G401 (cell line): ENCODE measurements around the gene NFATC2. TPM values are rescaled to one million over a fixed set of nuclear protein-coding genes. Genes with fewer than 3 reads are reported as not detected.

ENCODE experiments used
- DNase-seq: peaks from one replicate; pipeline ENCODE4 v3.0.0-alpha.2; 2015; ENCODE audit warnings: low spot score
- in situ Hi-C: cut with HindIII; loops from 2 replicates; pipeline ENCODE4 v1.10.0; 2016; ENCODE audit warnings: low sequenced_read_pairs, mixed read lengths
- total RNA-seq: library from RNA; depleted of rRNA; stranded (reverse); fragments of >200 nt; shearing (Covaris generic); gene quantifications from 2 replicates; pipeline ENCODE4 v1.2.3, GENCODE V29; 2014

NFATC2 gene
- total RNA-seq, 1 experiment from 2014 or later: 0.95 TPM

GRCh38 chr20:51379601-51380341 lies 162.7 kb downstream of the NFATC2 start:
- in situ Hi-C loops: loop anchor here (25.0 kb wide), 1 partner anchor 208 kb away; no protein-coding TSS in a partner anchor
- no peak for DNase-seq

GRCh38 chr20:51378171-51378928 lies 164.2 kb downstream of the NFATC2 start:
- in situ Hi-C loops: loop anchor here (25.0 kb wide), 1 partner anchor 209 kb away; no protein-coding TSS in a partner anchor
- DNase-seq: no peak

- no peak for DNase-seq
- in situ Hi-C loops: loop anchor here (25.0 kb wide), 1 partner anchor 210 kb away; no protein-coding TSS in a partner anchor
Observed at GRCh38 chr20:51377132-51377531, 165.4 kb downstream of the NFATC2 start.

- in situ Hi-C loops: loop anchor here (25.0 kb wide), 1 partner anchor 211 kb away; no protein-coding TSS in a partner anchor
- no peak for DNase-seq
Observed at GRCh38 chr20:51376111-51376510, 166.4 kb downstream of the NFATC2 start.

GRCh38 chr20:51375561-51375960 lies 167.0 kb downstream of the NFATC2 start:
- in situ Hi-C loops: loop anchor here (25.0 kb wide), 1 partner anchor 212 kb away; no protein-coding TSS in a partner anchor
- DNase-seq: no peak

- DNase-seq: no peak
- in situ Hi-C loops: loop anchor here (25.0 kb wide), 1 partner anchor 212 kb away; no protein-coding TSS in a partner anchor
Observed at GRCh38 chr20:51374961-51375360, 167.6 kb downstream of the NFATC2 start.

- no peak for DNase-seq
- in situ Hi-C loops: no loop called here
Observed at GRCh38 chr20:51374456-51374830, 168.1 kb downstream of the NFATC2 start.

GRCh38 chr20:51373713-51374455 lies 168.6 kb downstream of the NFATC2 start:
- in situ Hi-C loops: no loop called here
- peak; percentile 75 for DNase-seq

GRCh38 chr20:51372966-51373365 lies 169.6 kb downstream of the NFATC2 start:
- in situ Hi-C loops: no loop called here
- DNase-seq: no peak

- in situ Hi-C loops: no loop called here
- peak; percentile 84 for DNase-seq
Observed at GRCh38 chr20:51372176-51372803, 170.2 kb downstream of the NFATC2 start.

- no peak for DNase-seq
- in situ Hi-C loops: no loop called here
Observed at GRCh38 chr20:51371720-51372119, 170.8 kb downstream of the NFATC2 start.

- DNase-seq: no peak
- in situ Hi-C loops: no loop called here
Observed at GRCh38 chr20:51369503-51369902, 173.0 kb downstream of the NFATC2 start.

GRCh38 chr20:51368461-51369211 lies 173.9 kb downstream of the NFATC2 start:
- DNase-seq: no peak
- in situ Hi-C loops: no loop called here

GRCh38 chr20:51366155-51366886 lies 176.2 kb downstream of the NFATC2 start:
- no peak for DNase-seq

GRCh38 chr20:51365670-51366069 lies 176.8 kb downstream of the NFATC2 start:
- no peak for DNase-seq
- in situ Hi-C loops: no loop called here

More at GRCh38 chr20:51366155-51366886, 176.2 kb downstream of the NFATC2 start:
- in situ Hi-C loops: no loop called here

- in situ Hi-C loops: no loop called here
- no peak for DNase-seq
Observed at GRCh38 chr20:51363813-51364212, 178.7 kb downstream of the NFATC2 start.

GRCh38 chr20:51363378-51363777 lies 179.1 kb downstream of the NFATC2 start:
- in situ Hi-C loops: no loop called here
- no peak for DNase-seq

GRCh38 chr20:51362254-51362653 lies 180.3 kb downstream of the NFATC2 start:
- in situ Hi-C loops: no loop called here
- DNase-seq: no peak
